Lung (tissue), 12 donors: ENCODE data around the gene MGAT1. TPM values are rescaled to one million over a fixed set of nuclear protein-coding genes. Genes with fewer than 3 reads are reported as not detected.
A peak's percentile ranks its signal among the peaks of the same experiment; 100 is the strongest.
"Not testable (repeated sequence)": the region's sequence is repeated elsewhere in the genome, so short reads cannot be mapped to it uniquely, and the experiment has no call there.

Source experiments
- ATAC-seq: fragments of 200-7000 bp; cut with Tn5 transposase; one replicate; pipeline ENCODE4 v1.9.1; 2020; ENCODE audit warnings: moderate number of reproducible peaks; ENCODE audit not compliant: insufficient read depth, low FRiP score
- DNase-seq, 3 donors: peaks; one replicate each; pipeline ENCODE4 v3.0.0-alpha.2; 2013 to 2017
- H3K27ac ChIP-seq, 2 donors: one replicate each; pipeline ENCODE4 v1.5.1; 2013; ENCODE audit warnings: mild to moderate bottlenecking in 2 of 2, moderate library complexity in 2 of 2, control low read depth in 1 of 2, inconsistent platforms in 1 of 2, low read depth in 1 of 2, low read length in 1 of 2
- H3K27me3 ChIP-seq, 3 donors: one replicate each; pipeline ENCODE4 v1.5.1; 2013; ENCODE audit warnings: low read length in 2 of 3; ENCODE audit not compliant: control insufficient read depth in 3 of 3, insufficient read depth in 3 of 3
- H3K36me3 ChIP-seq, 4 donors: one replicate each; pipeline ENCODE4 v1.5.1; 2013; ENCODE audit warnings: low read length in 4 of 4, mild to moderate bottlenecking in 1 of 4, moderate library complexity in 1 of 4; ENCODE audit not compliant: control insufficient read depth in 4 of 4, insufficient read depth in 4 of 4
- H3K4me1 ChIP-seq, 5 donors: one replicate each; pipeline ENCODE4 v1.5.1; 2013; ENCODE audit warnings: low read length in 5 of 5, mild to moderate bottlenecking in 2 of 5, moderate library complexity in 1 of 5; ENCODE audit not compliant: control insufficient read depth in 5 of 5, insufficient read depth in 5 of 5
- H3K4me3 ChIP-seq: one replicate; pipeline ENCODE4 v1.5.1; 2013; ENCODE audit warnings: mild to moderate bottlenecking, control low read depth, moderate library complexity
- H3K9ac ChIP-seq, 2 donors: one replicate each; pipeline ENCODE4 v1.5.1; 2013; ENCODE audit warnings: low read length in 2 of 2, control low read depth in 1 of 2; ENCODE audit not compliant: insufficient read depth in 1 of 2
- H3K9me3 ChIP-seq, 4 donors: one replicate each; pipeline ENCODE4 v1.5.1; 2013; ENCODE audit warnings: low read length in 3 of 4, mild to moderate bottlenecking in 1 of 4, moderate library complexity in 1 of 4; ENCODE audit not compliant: control insufficient read depth in 4 of 4, insufficient read depth in 3 of 4
- CTCF ChIP-seq: IDR thresholded peaks from 2 replicates; pipeline ENCODE4 v1.5.1; 2012; ENCODE audit warnings: mild to moderate bottlenecking; ENCODE audit errors: control extremely low read depth, extremely low read depth
- whole genome bisulfite sequencing, 2 donors: extraction: QIAGEN DNeasy Blood & Tissue Kit; methylation state at CpG; one replicate each; pipeline ENCODE4 v1.1.7; 2013; 5-methylcytosine and 5-hydroxymethylcytosine counted together
- polyA plus RNA-seq, 2 donors: library from polyadenylated mRNA; stranded (reverse); fragments of 200-250 nt; gene quantifications; one replicate each; pipeline ENCODE4 v1.2.1, GENCODE V29; 2013
- total RNA-seq, 2 donors: library from RNA; depleted of rRNA in 1 of 2; stranded (reverse); fragments of >200 nt in 1 of 2; gene quantifications; one replicate each; pipeline ENCODE4 v1.2.1, GENCODE V29; 2014 to 2021
- donor health status: control.
- donor health status: control.
- donor health status: Bipolar disorder and iron deficiency.
- donor health status: healthy.
- donor health status: DM: yes; HTN: yes; CAD: no.

MGAT1 gene
- total and polyA plus RNA-seq, 4 donors: 117 to 415 (median 211) TPM

- H3K4me1 ChIP-seq: peaks cover 0 to 37% (median 20%) of the 10 kb centered on the region in 5 donors
- DNase-seq (peak; percentile 82 to 91 (median 86)), ATAC-seq (peak; percentile 54)
- peak; percentile 76 for TF ChIP-seq CTCF
- H3K27ac ChIP-seq: no peak overlapping the region
- no peaks in the 10 kb centered on the region for H3K27me3 ChIP-seq
- H3K9ac ChIP-seq: no peak overlapping the region
- peaks cover 0 to 14% (median 0%) of the 10 kb centered on the region in 4 donors for H3K36me3 ChIP-seq
- 38 to 49% methylated on average over 13 of the region's 13 CpGs for WGBS, 2 donors
- no peaks in the 10 kb centered on the region for H3K9me3 ChIP-seq
- H3K4me3 ChIP-seq: no peak overlapping the region
Measured at GRCh38 chr5:180784497-180785097, 18.0 kb downstream of the MGAT1 start.

GRCh38 chr5:180783340-180784052, 19.1 kb downstream of the MGAT1 start:
- H3K9ac ChIP-seq: no peak overlapping the region
- TF ChIP-seq CTCF: no peak
- no peak overlapping the region for H3K4me3 ChIP-seq
- no peak for DNase-seq
- 85 to 88% methylated on average over 12 of the region's 12 CpGs for WGBS, 2 donors
- H3K9me3 ChIP-seq: no peaks in the 10 kb centered on the region
- H3K36me3 ChIP-seq: peaks cover 0 to 11% (median 0%) of the 10 kb centered on the region in 4 donors
- peaks cover 0 to 37% (median 20%) of the 10 kb centered on the region in 5 donors for H3K4me1 ChIP-seq
- no peak for ATAC-seq
- H3K27me3 ChIP-seq: no peaks in the 10 kb centered on the region
- no peak overlapping the region for H3K27ac ChIP-seq

- WGBS, 2 donors: 85 to 87% methylated on average over 2 of the region's 2 CpGs
- Histone ChIP-seq H3K4me3 (no peak overlapping the region), H3K36me3 (peaks cover 0 to 4% (median 0%) of the 10 kb centered on the region in 4 donors), H3K4me1 (peaks cover 0 to 32% (median 17%) of the 10 kb centered on the region in 5 donors), H3K27ac (no peak overlapping the region), H3K27me3 (no peaks in the 10 kb centered on the region), H3K9me3 (no peaks in the 10 kb centered on the region), H3K9ac (no peak overlapping the region)
- DNase-seq (no peak), ATAC-seq (no peak)
- no peak for TF ChIP-seq CTCF
Measured at GRCh38 chr5:180782748-180783147, 19.9 kb downstream of the MGAT1 start.

- ATAC-seq: not testable (repeated sequence)
Measured at GRCh38 chr5:180781900-180782326, 20.7 kb downstream of the MGAT1 start.

More at GRCh38 chr5:180781900-180782326, 20.7 kb downstream of the MGAT1 start:
- DNase-seq, H3K27me3 ChIP-seq, H3K9me3 ChIP-seq, H3K27ac ChIP-seq, H3K36me3 ChIP-seq, H3K4me3 ChIP-seq, H3K9ac ChIP-seq: not testable (repeated sequence)
- peaks cover 0 to 24% (median 16%) of the 10 kb centered on the region in 5 donors for H3K4me1 ChIP-seq
- 84 to 88% methylated on average over 14 of the region's 14 CpGs for WGBS, 2 donors
